GM21515 (cell line): Measurements from ENCODE around the gene TEX35.
"Not testable (repeated sequence)": the region's sequence is repeated elsewhere in the genome, so short reads cannot be mapped to it uniquely, and the experiment has no call there.

Experiments used
- ATAC-seq: cut with Tn5 transposase; IDR thresholded peaks from one replicate; pipeline ENCODE4 v1.9.1; 2021; ENCODE audit not compliant: unreplicated experiment

TEX35 gene

GRCh38 chr1:178540646-178541045 lies 27.7 kb downstream of the TEX35 start:
- no peak for ATAC-seq

DNA sequence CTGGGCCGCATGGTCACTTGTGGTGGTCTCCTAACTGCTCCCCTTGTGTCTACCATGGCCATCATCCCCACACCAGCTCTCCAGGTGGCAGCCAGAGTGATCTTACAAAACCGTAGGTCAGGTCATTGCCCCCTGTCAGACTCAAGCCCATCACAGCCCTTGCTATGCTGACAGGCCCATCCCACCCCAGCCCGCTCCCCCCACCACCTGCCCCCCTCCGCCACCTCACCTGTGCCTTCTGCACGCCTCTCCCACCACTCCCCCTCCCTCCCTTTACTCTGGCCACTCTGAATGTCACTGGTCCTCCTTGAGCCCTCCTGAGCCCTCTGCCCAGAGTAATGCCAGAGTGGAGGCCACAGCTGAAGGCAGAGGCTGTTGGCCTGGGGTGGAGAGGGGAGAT lies 28.5 kb downstream of the TEX35 start:
- ATAC-seq = no peak

GRCh38 chr1:178541829-178542553 lies 29.1 kb downstream of the TEX35 start:
- peak; percentile 45 for ATAC-seq

- peak; percentile 74 for ATAC-seq
These were observed 29.8 kb downstream of the TEX35 start for GRCh38 chr1:178542554-178543289.

DNA sequence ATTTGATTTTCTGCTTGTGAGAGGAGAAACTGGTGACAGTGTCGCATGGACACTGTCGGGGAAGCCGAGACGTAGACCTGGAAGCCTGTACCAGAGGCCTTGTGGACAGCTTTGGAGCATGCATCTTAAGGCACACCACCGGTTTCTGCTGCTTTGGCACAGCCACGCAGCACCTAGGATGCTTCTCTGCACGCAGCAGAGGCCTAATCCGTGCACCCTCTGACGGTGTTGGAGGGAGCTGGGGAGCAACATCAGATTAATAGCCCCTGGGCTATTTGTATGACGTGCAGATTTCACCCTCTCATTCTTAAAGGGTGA lies 30.3 kb downstream of the TEX35 start:
- ATAC-seq = peak; percentile 37

DNA sequence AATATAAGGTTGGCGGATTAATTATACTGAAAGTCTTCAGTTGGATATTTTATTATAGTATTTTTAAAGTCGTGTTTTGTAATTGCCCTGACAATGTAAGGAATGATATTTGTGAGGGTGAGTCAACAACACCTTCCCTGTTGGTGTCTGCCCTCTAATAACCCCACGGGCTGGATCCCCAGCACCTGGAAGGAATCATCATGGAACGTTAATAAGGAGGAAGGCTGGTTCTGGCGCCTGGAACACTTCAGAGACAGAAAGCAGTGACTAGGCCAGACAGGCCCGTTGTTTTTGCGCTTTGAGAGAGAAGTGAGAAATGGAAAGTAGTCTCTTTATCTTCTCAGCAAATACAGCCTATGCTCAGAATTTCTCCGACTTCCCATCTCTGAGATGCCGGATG lies 31.6 kb downstream of the TEX35 start:
- ATAC-seq = no peak

DNA sequence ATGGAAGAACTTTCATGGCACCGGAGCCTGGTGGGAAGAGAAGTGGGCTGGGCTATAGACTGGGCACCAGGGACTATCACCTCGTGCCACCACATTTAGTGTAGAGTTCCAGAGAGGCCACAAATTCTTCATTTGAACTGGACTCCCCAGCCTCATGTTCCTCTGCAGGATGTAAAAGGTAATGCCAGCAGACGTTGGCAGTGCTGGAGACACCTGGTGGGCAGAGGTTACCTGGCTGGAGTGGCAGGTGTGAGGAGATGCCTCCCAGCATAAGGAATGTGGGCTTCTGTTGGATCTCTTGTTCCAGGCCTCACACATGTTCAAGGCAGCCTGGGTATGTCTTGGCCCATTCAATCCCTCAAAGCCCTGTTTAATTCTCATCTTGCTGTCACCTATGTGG lies 35.2 kb downstream of the TEX35 start:
- no peak for ATAC-seq

DNA sequence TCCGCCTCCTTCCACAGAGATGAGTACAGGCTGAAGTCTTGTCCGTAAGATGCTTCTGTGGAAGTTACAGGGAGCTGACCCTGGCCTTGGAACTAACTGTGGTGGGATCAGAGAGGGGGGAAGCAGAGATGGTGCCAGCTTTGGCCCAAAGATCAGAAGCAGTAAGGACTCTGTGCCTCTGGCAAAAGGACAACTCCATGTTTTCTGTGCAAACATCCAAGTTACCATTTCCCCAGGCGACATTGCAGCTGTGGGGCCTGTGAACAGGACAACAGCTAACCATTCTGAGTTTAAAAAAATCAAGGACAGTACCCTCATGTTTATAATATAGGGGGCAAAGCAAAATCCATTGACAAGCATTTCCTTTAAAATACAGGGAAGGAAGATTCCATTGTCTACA lies 38.4 kb downstream of the TEX35 start:
- no peak for ATAC-seq

DNA sequence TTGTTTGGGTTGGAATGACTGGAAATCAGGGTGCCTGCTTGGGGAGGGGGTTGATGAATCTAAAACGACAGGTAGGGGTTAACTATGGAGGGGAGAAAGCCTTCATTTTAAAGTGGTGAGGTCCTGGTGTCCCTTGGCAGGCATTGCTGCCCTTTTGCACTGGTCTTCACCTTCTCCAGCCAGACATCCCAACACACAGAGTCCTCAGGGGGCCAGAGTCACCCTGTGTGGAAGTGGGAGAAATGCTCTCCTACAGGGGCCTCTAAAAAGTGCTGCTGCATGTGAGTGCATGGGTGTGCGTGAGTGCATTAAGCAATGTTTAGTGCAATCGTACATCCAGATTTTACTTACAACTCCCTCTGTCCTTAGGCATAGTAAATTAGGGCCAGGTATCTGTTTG lies 39.0 kb downstream of the TEX35 start:
- no peak for ATAC-seq

DNA sequence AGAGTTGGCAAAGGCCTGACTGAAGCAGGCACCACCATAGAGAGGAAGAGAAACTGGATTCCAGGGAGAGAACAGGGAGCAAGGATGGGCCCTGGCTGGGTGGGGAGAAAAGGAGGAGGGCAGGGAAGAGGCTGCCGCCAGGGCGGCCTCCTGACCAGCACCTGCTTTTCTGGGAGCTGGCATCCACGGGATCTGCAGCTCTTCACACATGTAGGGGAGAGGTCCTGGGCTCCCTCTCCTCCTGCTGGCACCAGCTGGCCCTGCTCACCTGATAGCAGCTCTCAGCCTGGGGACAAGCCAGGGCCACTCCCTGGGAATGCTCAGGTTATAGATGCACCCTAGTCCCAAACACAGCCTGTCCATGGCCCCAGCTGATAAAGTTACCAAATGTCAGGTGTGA lies 39.9 kb downstream of the TEX35 start:
- ATAC-seq = no peak

- ATAC-seq = not testable (repeated sequence)
These were observed 41.4 kb downstream of the TEX35 start for GRCh38 chr1:178554351-178554750.

GRCh38 chr1:178555613-178556012 lies 42.7 kb downstream of the TEX35 start:
- ATAC-seq = not testable (repeated sequence)

DNA sequence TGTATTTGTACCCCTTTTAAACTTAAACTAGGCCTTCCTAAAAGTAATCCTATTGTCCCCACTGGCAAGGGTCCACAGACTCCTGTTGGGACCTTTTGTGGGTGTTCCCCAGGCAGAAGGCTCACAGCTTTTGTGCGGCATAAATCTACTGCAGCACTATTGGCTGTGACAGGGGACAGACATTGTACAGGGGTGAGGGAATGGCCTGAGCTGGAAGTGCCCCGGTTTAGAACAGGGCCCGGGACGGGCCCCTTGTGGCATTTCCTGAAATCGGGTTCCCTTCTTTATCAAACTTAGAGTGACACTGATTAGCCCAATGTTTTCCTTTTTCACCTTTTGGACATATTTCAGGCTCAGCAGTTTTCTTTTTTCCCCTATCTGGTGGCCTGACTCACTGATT lies 45.9 kb downstream of the TEX35 start:
- ATAC-seq = not testable (repeated sequence)

DNA sequence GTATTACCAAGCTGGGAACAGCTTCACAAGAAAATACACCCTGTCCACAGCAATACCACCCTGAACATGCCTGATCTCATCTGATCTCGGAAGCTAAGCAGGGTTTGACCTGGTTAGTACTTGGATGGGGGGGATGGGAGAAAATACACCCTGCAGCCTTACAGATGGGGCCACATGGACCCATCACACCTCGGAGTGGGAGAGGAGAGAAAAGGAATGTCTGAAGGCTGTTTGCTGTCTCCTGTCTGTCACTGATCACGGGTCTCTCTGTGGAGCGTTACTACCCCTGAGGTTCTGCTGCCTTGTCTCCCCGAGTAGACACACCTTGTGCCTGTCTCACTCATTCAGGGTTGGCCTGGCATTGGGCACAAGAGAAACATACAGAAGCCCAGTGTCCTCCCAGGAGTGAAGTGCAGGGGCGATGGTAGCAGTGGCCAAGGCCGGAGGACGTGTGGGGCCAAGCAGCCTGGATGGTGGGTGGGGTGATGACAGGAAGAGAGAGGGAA lies 48.0 kb downstream of the TEX35 start:
- no peak for ATAC-seq

- no peak for ATAC-seq
These were observed 50.4 kb downstream of the TEX35 start for GRCh38 chr1:178563099-178563820.

DNA sequence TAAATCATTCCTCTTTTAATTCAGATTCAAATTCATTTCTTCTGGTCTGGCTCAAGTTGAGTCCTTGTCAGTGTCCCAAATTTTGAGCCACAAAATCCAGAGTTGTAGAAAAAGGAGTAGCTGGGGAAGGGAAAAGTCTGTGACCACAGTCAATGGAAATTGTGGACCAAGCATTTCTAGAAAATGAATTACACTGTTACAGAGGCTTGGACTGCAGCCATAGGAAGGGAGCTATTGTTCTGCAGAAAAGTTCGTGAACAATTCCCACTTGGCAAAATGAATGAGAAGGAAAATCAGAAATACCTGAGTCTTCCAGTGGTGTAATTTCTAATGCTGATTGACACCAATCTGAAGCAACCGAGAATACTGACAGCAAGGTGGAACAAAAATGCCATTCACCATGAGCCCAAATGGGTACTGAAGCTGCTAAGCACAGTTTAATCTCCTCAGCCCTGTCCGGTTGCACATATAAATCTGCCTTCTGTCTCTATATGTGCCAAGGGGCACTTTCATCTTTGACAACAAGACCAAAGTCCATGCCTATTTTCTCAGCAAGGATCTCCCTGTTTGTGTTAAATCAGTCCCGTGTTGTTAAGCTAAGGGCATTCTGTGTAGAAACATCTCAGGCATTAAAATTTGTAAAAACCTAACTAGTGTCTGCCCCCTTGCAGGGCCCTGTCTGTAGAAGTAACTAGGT lies 51.3 kb downstream of the TEX35 start:
- no peak for ATAC-seq

- ATAC-seq = no peak
These were observed 51.9 kb downstream of the TEX35 start for GRCh38 chr1:178564783-178565180.

GRCh38 chr1:178565586-178565985 lies 52.7 kb downstream of the TEX35 start:
- ATAC-seq = no peak

GRCh38 chr1:178566187-178566586 lies 53.3 kb downstream of the TEX35 start:
- peak; percentile 71 for ATAC-seq

DNA sequence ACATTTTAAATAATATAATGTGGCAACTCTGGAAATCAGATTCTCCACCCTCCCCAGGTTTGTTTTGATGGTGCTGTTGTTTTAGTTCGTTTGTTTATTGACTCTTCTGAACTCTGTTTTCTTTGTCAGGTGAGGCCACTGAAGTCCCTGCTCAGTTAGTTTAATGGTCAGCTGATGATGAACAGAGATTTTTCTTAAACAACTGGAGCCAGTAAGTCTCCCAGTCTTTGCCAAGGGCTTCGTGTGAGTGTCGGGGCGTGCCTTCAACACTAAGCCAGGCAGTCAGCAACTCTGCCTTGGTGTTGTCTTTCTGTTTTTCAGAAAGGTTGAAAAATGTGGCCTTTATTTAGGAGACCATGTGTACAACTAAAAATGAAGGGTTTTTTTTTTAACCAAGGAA lies 58.9 kb downstream of the TEX35 start:
- ATAC-seq = no peak
